ENCODE measurements around the gene TTC27.
"Not testable (repeated sequence)": the region's sequence is repeated elsewhere in the genome, so short reads cannot be mapped to it uniquely, and the experiment has no call there.

Gene TTC27

GRCh38 chr2:32627814-32628579, at the start of gene TTC27:
TTC27 (plus strand) TSS chr2:32628050; CDS start chr2:32628293, 243 bp downstream.
- DNase-seq (ENCODE audit: low read depth in 2 of 2), result peak; percentile 89 to 90

- DNase-seq (ENCODE audit: low read depth in 2 of 2), result no peak
These were observed 36.0 kb upstream of the TTC27 start for GRCh38 chr2:32591669-32592463.

- DNase-seq (ENCODE audit: low read depth in 2 of 2), result no peak
These were observed 33.3 kb upstream of the TTC27 start for GRCh38 chr2:32594573-32594972.

- DNase-seq (ENCODE audit: low read depth in 2 of 2), result no peak
These were observed 16.5 kb upstream of the TTC27 start for GRCh38 chr2:32611366-32611765.

GRCh38 chr2:32611771-32612170, 16.1 kb upstream of the TTC27 start:
- DNase-seq (ENCODE audit: low read depth in 2 of 2), result no peak

- DNase-seq (ENCODE audit: low read depth in 2 of 2), result no peak
These were observed 13.8 kb upstream of the TTC27 start for GRCh38 chr2:32614084-32614483.

- DNase-seq (ENCODE audit: low read depth in 2 of 2), result no peak
These were observed 10.2 kb upstream of the TTC27 start for GRCh38 chr2:32617599-32618189.

- no peak for DNase-seq (ENCODE audit: low read depth in 2 of 2)
These were observed 5.1 kb upstream of the TTC27 start for GRCh38 chr2:32622570-32623310.

- no peak for DNase-seq (ENCODE audit: low read depth in 2 of 2)
These were observed 4.5 kb upstream of the TTC27 start for GRCh38 chr2:32623311-32623706.

GRCh38 chr2:32624812-32625211, 3.0 kb upstream of the TTC27 start:
- DNase-seq (ENCODE audit: low read depth in 2 of 2), result no peak

GRCh38 chr2:32626639-32627221, 1.1 kb upstream of the TTC27 start:
- DNase-seq (ENCODE audit: low read depth in 2 of 2), result no peak

- DNase-seq (ENCODE audit: low read depth in 2 of 2), result peak in 1 of 2 experiments; percentile 22
These were observed 423 bp upstream of the TTC27 start for GRCh38 chr2:32627441-32627813.

GRCh38 chr2:32632089-32632488, 4.2 kb downstream of the TTC27 start:
- DNase-seq (ENCODE audit: low read depth in 2 of 2), result no peak

GRCh38 chr2:32633040-32633439, 5.2 kb downstream of the TTC27 start:
- no peak for DNase-seq (ENCODE audit: low read depth in 2 of 2)

GRCh38 chr2:32638548-32638947, 10.7 kb downstream of the TTC27 start:
- DNase-seq (ENCODE audit: low read depth in 2 of 2), result not testable (repeated sequence)

GRCh38 chr2:32641180-32641579, 13.3 kb downstream of the TTC27 start:
- no peak for DNase-seq (ENCODE audit: low read depth in 2 of 2)

- DNase-seq (ENCODE audit: low read depth in 2 of 2), result peak; percentile 84 to 85
These were observed 19.4 kb downstream of the TTC27 start for GRCh38 chr2:32647180-32647651.

GRCh38 chr2:32652555-32653209, 24.8 kb downstream of the TTC27 start:
- no peak for DNase-seq (ENCODE audit: low read depth in 2 of 2)

GRCh38 chr2:32656069-32656468, 28.2 kb downstream of the TTC27 start:
- no peak for DNase-seq (ENCODE audit: low read depth in 2 of 2)

GRCh38 chr2:32663864-32664263, 36.0 kb downstream of the TTC27 start:
- no peak for DNase-seq (ENCODE audit: low read depth in 2 of 2)

GRCh38 chr2:32666704-32667103, 38.9 kb downstream of the TTC27 start:
- DNase-seq (ENCODE audit: low read depth in 2 of 2), result no peak
